GM19324 (cell line): ENCODE data around the gene DCBLD2.

Experiments
- ATAC-seq: cut with Tn5 transposase; IDR thresholded peaks from one replicate; pipeline ENCODE4 v1.9.1; 2021; ENCODE audit warnings: mild to moderate bottlenecking, moderate library complexity; ENCODE audit not compliant: unreplicated experiment, low FRiP score

Gene DCBLD2

GRCh38 chr3:98776140-98776493 is 125.4 kb downstream of the DCBLD2 start:
- ATAC-seq, result no peak

- ATAC-seq, result no peak
Observed at GRCh38 chr3:98775459-98776139, 125.9 kb downstream of the DCBLD2 start.

DNA sequence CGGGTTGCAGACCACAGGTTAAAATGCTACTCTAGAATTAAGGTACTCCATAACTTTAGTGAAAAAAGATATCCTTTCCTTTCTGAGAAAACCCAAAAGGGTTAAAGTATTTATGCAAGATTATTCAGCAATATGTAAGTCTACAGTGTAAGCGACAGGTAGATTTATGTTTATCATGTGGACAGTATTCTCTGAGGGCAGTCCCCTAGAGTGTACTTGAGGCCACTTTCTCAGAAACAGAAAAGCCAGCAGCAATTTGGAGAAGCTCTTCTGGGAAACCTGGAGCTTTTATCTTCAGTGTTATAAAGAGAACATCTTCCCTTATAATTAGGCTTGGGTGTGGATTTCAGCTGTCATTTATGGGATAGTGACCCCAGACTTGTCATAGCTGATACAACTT is 129.5 kb downstream of the DCBLD2 start:
- no peak for ATAC-seq

DNA sequence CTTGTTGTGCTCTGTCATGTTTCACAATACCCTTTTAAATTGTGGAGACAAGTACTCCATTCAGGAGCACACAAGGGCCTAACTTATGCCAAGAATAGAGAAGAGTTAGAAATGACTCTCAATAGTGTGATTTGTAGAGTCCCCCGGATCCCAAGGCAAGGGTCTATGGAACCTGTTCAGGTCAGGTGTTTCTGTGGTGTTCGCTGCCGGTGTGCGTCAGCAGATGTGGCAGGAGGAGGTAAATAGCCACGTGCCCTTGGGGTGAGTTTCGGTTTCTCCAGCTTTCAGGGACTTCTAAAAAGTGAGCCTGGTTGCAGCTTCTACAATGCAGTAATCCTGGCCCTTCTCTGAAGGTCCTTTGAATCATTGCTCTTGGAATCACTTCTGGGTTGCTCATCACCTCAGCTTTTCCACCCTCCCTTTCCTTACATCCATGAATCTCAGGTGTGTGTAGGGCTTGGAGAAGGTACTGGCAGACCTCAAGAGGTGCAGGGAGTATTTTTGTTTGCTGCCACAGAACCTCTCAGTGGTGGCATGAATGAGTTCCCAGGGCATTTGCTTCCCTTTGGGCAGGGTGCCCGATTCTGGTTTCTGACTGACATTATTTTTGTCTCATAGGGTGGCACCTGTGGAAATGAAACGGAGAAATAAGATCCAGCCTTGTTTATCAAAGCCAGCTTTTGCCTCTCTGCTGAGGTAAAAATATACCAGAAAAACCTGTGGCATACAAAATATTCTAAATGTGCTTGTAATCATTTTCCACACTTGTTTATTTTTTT is 131.0 kb downstream of the DCBLD2 start:
- peak; percentile 78 for ATAC-seq

DNA sequence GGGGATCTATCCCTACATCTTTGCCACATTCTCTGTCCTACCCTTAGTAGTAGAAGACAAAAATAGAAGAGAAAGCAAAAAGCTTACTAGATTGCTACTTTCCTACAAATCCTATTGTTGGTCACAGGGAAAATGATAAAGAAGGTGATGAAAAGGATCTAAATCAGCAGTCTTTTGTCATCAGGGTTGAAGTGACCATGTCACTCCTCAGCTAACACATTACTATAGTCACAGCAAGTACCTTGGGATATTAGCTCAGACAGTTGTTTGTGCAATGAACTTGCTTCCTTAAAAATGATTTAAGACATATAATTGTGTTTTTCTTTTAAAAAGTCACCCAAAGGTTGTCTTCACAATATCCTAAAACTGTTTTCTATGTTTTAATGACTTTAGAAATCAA is 132.0 kb downstream of the DCBLD2 start:
- no peak for ATAC-seq

- ATAC-seq, result no peak
Observed at GRCh38 chr3:98768961-98769360, 132.5 kb downstream of the DCBLD2 start.

- ATAC-seq, result no peak
Observed at GRCh38 chr3:98766924-98767323, 134.6 kb downstream of the DCBLD2 start.

DNA sequence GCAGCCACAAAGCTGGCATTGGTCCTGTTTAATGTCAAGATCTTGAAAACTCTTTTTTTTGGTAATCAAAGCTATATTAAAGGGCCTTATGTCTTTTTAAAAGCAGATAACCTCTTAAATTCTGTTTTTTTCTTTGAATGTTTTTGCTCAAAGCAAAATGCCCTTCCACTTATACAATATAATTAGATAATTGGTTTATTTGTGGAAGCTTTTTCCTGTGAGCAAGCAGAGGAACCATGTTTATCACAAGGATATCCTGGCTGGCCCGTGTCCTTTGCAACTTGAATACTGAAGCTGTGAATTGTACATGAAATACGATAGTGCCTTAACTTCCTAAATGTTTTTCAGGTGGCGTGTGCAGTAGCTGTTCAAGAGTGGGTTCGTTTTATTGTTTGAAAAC is 135.8 kb downstream of the DCBLD2 start:
- no peak for ATAC-seq

DNA sequence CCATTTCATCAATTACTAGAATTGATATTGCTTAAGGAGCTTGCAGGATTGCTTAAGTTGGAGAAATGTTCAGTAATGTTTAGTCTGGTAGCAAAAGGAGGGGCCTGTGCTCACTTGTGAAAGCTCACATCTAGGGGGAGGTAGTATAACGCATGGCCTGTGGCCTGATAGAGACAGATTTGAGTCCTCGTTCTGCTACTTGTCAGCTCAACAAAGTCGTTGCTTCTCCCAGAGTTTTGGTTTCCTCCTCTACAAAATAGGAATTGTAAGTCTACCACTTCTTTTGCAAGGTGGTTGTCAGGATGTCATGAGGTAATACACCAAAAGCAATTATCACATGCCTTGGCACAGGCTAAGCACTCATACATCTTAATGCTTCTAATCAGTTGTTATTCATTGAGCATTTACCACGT is 137.0 kb downstream of the DCBLD2 start:
- no peak for ATAC-seq

GRCh38 chr3:98763819-98764418 is 137.6 kb downstream of the DCBLD2 start:
- ATAC-seq, result no peak

DNA sequence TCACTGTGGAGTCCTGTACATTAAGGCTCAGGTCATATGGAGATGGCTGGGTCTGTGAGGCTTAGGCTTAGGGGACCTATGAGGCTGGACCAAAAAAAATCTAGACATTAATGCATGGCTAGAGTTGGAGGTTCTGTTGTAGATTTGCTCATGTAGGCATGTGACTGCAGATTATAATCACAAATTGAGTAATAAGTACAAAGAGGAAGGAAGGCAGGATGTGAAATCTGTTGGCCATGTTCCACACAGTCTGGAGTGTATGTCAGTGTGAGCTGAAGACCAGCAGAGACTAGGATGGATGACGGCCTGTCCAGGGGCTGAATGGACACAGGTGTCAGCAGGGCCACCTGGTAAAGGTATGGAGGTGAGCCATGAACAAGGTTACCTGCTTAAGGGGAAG is 138.4 kb downstream of the DCBLD2 start, which contains the start of gene ST3GAL6:
TSS of gene ST3GAL6 (plus strand) at position 265 of the 400 bp plus-strand sequence. CDS start 5,101 bp downstream, outside the sequence.
- peak; percentile 36 for ATAC-seq

GRCh38 chr3:98761643-98762229 is 139.8 kb downstream of the DCBLD2 start:
- ATAC-seq, result no peak

DNA sequence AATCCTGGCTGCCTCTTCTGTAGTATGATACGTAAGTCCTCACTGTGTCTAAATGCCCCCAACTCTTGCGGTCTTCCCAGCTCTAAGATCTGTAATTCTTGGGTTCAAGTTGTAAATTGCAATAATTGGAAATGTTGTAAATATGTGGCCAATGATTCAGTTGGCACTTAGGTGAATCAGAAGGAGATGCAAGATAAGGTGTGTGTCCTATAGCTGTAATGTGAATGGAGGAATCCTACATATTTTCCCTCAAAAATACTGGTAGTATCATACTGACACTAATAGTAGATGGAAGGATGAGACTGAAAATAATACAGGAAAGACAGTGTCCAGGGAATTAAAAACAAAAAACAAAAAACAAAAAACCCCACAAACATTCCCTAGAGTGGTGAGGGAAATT is 141.9 kb downstream of the DCBLD2 start:
- no peak for ATAC-seq

DNA sequence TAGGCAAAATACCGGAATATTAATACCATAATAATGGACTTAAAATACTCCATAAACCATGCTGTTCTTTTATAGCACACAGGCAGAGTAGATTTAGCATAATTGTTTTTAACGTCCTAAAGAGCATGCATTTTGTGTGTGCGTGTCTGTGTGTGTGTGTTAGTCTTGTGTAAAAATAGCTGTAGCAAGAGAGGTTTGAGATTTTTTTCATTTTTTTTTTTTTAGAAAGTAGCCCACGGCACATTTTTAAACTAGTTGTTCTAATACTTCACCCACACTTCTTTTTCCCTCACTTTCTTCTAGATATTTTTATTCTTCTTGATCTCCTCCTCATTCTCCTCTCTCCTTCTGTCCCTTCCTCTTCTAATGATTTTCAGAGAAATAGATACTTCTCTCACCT is 145.9 kb downstream of the DCBLD2 start:
- no peak for ATAC-seq

GRCh38 chr3:98754483-98754882 is 147.0 kb downstream of the DCBLD2 start:
- no peak for ATAC-seq

DNA sequence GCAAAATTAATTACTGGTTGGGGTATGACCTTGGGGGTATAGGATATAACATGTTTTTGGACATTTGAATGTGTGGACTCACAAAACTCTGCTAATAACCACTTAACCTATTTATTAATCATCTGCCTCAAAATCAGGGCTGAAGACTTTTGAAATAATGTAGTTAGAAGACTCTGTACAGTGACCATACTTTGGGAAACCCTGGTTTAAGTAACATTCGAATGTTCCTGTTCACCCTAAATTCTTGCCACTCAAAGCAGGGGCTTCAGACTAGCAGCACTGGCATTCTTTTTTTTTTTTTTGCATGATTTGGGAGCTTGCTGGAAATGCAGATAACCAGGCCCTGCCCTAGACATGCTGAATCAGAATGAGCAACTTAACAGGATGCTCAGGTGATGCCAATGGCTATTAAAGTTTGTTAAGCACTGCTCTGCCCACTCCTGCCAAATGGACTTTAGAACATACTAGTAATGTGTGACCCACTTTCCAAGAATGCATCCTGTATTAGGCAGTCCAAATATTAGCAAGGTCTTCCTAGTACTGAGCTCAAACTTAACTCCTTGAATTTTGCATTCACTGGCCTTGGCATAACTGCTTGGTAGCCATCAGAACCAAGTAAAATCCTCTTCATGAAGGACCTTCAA is 151.1 kb downstream of the DCBLD2 start:
- ATAC-seq, result no peak

- ATAC-seq, result no peak
Observed at GRCh38 chr3:98746882-98747281, 154.6 kb downstream of the DCBLD2 start.

GRCh38 chr3:98746122-98746521 is 155.4 kb downstream of the DCBLD2 start:
- ATAC-seq, result no peak
